ENCODE data around the gene ERFL.

- TF ChIP-seq YY1 (IDR thresholded peaks at IDR 0.05; ENCODE audit: insufficient read depth, insufficient read length) (no peak), ZNF274 (IDR thresholded peaks at IDR 0.05; ENCODE audit: low read depth, low read length) (no peak), SUZ12 (IDR thresholded peaks at IDR 0.05; ENCODE audit: extremely low read depth, insufficient read depth, insufficient read length) (no peak)
Measured at GRCh38 chr19:41903193-41903953, 24.9 kb downstream of the ERFL start.

All from NT2/D1 (cell line).